GM12878 (cell line): Measurements from ENCODE around the gene DYRK4.

ENCODE experiments used
- ATF3 ChIP-seq: IDR thresholded peaks from 2 replicates; pipeline ENCODE4 v1.6.1; 2011; ENCODE audit warnings: low read depth, mild to moderate bottlenecking, low read length, moderate library complexity, borderline replicate concordance; ENCODE audit errors: extremely low read depth
- BMI1 ChIP-seq: fragments of 450-650 bp; IDR thresholded peaks from 2 replicates; pipeline ENCODE4 v1.6.1; 2016; ENCODE audit warnings: mild to moderate bottlenecking, moderate library complexity, borderline replicate concordance
- CBX3 ChIP-seq: fragments of 200-600 bp; sonication (generic); IDR thresholded peaks from 2 replicates; pipeline ENCODE4 v1.6.1; 2016; ENCODE audit warnings: low read depth, borderline replicate concordance
- CEBPB ChIP-seq, 2 experiments: fragments of 150-350 bp in 1 of 2; IDR thresholded peaks; 2 replicates each; pipeline ENCODE4 v1.6.1; 2012 to 2014; ENCODE audit warnings: low read depth in 2 of 2, low read length in 2 of 2, borderline replicate concordance in 1 of 2, inconsistent platforms in 1 of 2
- CTCF ChIP-seq, 3 experiments: IDR thresholded peaks in 2 of 3; conservative IDR thresholded peaks in 1 of 3; 2 replicates each; pipeline ENCODE4 v1.5.1; 2011; ENCODE audit warnings: low read depth in 3 of 3, low read length in 3 of 3, mild to moderate bottlenecking in 3 of 3, control low read depth in 2 of 3, moderate library complexity in 2 of 3, inconsistent platforms in 1 of 3, mixed read lengths in 1 of 3; ENCODE audit not compliant: control insufficient read depth in 2 of 3, insufficient read depth in 1 of 3; ENCODE audit errors: extremely low read depth in 1 of 3
- E4F1 ChIP-seq: fragments of 450-650 bp; IDR thresholded peaks from 2 replicates; pipeline ENCODE4 v1.6.1; 2018; ENCODE audit warnings: borderline replicate concordance, mild to moderate bottlenecking; ENCODE audit not compliant: partially characterized antibody
- EGR1 ChIP-seq, 2 experiments: IDR thresholded peaks; 1 replicate in 1 of 2; 2 replicates in 1 of 2; pipeline ENCODE4 v1.6.1; 2011 to 2012; ENCODE audit warnings: low read depth in 2 of 2, low read length in 2 of 2, borderline replicate concordance in 1 of 2, mild to moderate bottlenecking in 1 of 2, moderate library complexity in 1 of 2
- MAX ChIP-seq: IDR thresholded peaks from 2 replicates; pipeline ENCODE4 v1.6.1; 2012; ENCODE audit warnings: low read depth, low read length, improper control_type of control experiment
- NBN ChIP-seq: fragments of 450-650 bp; IDR thresholded peaks from 2 replicates; pipeline ENCODE4 v1.6.1; 2016
- NR2C2 ChIP-seq: IDR thresholded peaks from 2 replicates; pipeline ENCODE4 v1.6.1; 2011; ENCODE audit warnings: borderline replicate concordance, low read depth; ENCODE audit not compliant: control insufficient read depth, insufficient read length
- POLR2AphosphoS5 ChIP-seq: IDR thresholded peaks from 2 replicates; pipeline ENCODE4 v1.6.1; 2011; ENCODE audit warnings: mild to moderate bottlenecking, low read length, inconsistent platforms
- USF2 ChIP-seq: IDR thresholded peaks from 2 replicates; pipeline ENCODE4 v1.6.1; 2011; ENCODE audit warnings: low read depth, low read length, improper control_type of control experiment, borderline replicate concordance

- TF ChIP-seq ATF3 (no peak), USF2 (no peak), NR2C2 (no peak), NBN (no peak), E4F1 (no peak), CTCF (IDR thresholded peaks at IDR 0.05 in 2 of 3, conservative IDR thresholded peaks at IDR 0.05 in 1 of 3; ENCODE audit: control insufficient read depth in 2 of 3, extremely low read depth in 1 of 3, insufficient read depth in 1 of 3, low read depth in 3 of 3, low read length in 3 of 3) (no peak), POLR2AphosphoS5 (no peak), MAX (no peak), CBX3 (no peak), BMI1 (no peak), CEBPB (IDR thresholded peaks at IDR 0.05; ENCODE audit: borderline replicate concordance in 1 of 2, low read depth in 2 of 2, low read length in 2 of 2) (no peak), EGR1 (IDR thresholded peaks at IDR 0.05; ENCODE audit: borderline replicate concordance in 1 of 2, low read depth in 2 of 2, low read length in 2 of 2) (no peak)
Observed at GRCh38 chr12:4586500-4586899, 24.5 kb downstream of the DYRK4 start.
